Breast epithelium (tissue), 4 donors: ENCODE measurements around the gene TRAPPC5. TPM values are rescaled to one million over a fixed set of nuclear protein-coding genes. Genes with fewer than 3 reads are reported as not detected.

Source experiments
- DNase-seq, 2 donors: peaks; one replicate each; pipeline ENCODE4 v3.0.0-alpha.2; 2019; ENCODE audit warnings: low spot score in 2 of 2
- H3K27ac ChIP-seq, 2 donors: fragments of 200-600 bp; sonication (generic) in 1 of 2; one replicate each; pipeline ENCODE4 v1.5.1; 2016 to 2019; ENCODE audit warnings: mild to moderate bottlenecking in 1 of 2
- H3K27me3 ChIP-seq, 2 donors: fragments of 200-600 bp; sonication (generic) in 1 of 2; one replicate each; pipeline versions ENCODE4 v1.5.1 to v1.6.0; 2017 to 2019; ENCODE audit warnings: control low read depth in 1 of 2, mild to moderate bottlenecking in 1 of 2
- H3K36me3 ChIP-seq: fragments of 200-600 bp; one replicate; pipeline ENCODE4 v1.5.1; 2019
- H3K4me1 ChIP-seq, 2 donors: fragments of 200-600 bp; sonication (generic); one replicate each; pipeline ENCODE4 v1.5.1; 2016 to 2019; ENCODE audit warnings: control low read depth in 1 of 2
- H3K4me3 ChIP-seq, 3 donors: fragments of 200-600 bp; sonication (generic); 1 replicate in 2 of 3; 2 replicates in 1 of 3; pipeline ENCODE4 v1.5.1; 2016 to 2019; ENCODE audit warnings: mild to moderate bottlenecking in 3 of 3, moderate library complexity in 2 of 3
- H3K9me3 ChIP-seq, 2 donors: fragments of 200-600 bp; sonication (generic) in 1 of 2; one replicate each; pipeline ENCODE4 v1.5.1; 2016 to 2019; ENCODE audit warnings: control low read depth in 1 of 2
- CTCF ChIP-seq, 3 donors: fragments of 450-650 bp; IDR thresholded peaks; one replicate each; pipeline ENCODE4 v1.5.1; 2016 to 2017; ENCODE audit warnings: antibody characterized with exemption in 3 of 3, mild to moderate bottlenecking in 3 of 3, moderate library complexity in 3 of 3
- POLR2A ChIP-seq: fragments of 450-650 bp; IDR thresholded peaks from one replicate; pipeline ENCODE4 v1.6.1; 2016; ENCODE audit warnings: antibody characterized with exemption, mild to moderate bottlenecking, moderate library complexity
- POLR2AphosphoS5 ChIP-seq, 3 donors: sonication (generic); formaldehyde crosslinking; IDR thresholded peaks; one replicate each; pipeline ENCODE4 v1.6.1; 2017; ENCODE audit warnings: antibody characterized with exemption in 3 of 3
- intact Hi-C: fragments of 100-400 bp; cut with DNase I; formaldehyde crosslinking; loops from one replicate; pipeline ENCODE4 v1.15.1; 2023; ENCODE audit warnings: low total_unique reads
- total RNA-seq, 3 donors: library from RNA; depleted of rRNA; stranded (reverse); fragments of >200 nt; gene quantifications; one replicate each; pipeline ENCODE4 v1.1.0, GENCODE V29; 2016

The TRAPPC5 gene
- total RNA-seq, 3 donors from 2014 or later, result 34.7 to 84.0 (median 62.6) TPM

GRCh38 chr19:7638802-7639465, 41.7 kb upstream of the TRAPPC5 start:
- Histone ChIP-seq H3K27ac (no peak overlapping the region), H3K9me3 (no peaks in the 10 kb centered on the region), H3K27me3 (no peaks in the 10 kb centered on the region), H3K4me3 (no peak overlapping the region), H3K36me3 (no peaks in the 10 kb centered on the region), H3K4me1 (no peaks in the 10 kb centered on the region)
- TF ChIP-seq POLR2A (no peak), CTCF (IDR thresholded peaks at IDR 0.05) (no peak), POLR2AphosphoS5 (IDR thresholded peaks at IDR 0.05) (no peak)
- intact Hi-C loops, result no loop called here
- DNase-seq, result no peak

GRCh38 chr19:7639863-7640348, 40.7 kb upstream of the TRAPPC5 start:
- Histone ChIP-seq H3K27ac (no peak overlapping the region), H3K9me3 (no peaks in the 10 kb centered on the region), H3K4me1 (no peaks in the 10 kb centered on the region), H3K36me3 (no peaks in the 10 kb centered on the region), H3K4me3 (no peak overlapping the region), H3K27me3 (no peaks in the 10 kb centered on the region)
- no peak for TF ChIP-seq CTCF (IDR thresholded peaks at IDR 0.05)
- TF ChIP-seq POLR2A, result no peak
- TF ChIP-seq POLR2AphosphoS5 (IDR thresholded peaks at IDR 0.05), result no peak
- intact Hi-C loops, result no loop called here
- DNase-seq, result no peak

- no peak for DNase-seq
- intact Hi-C loops, result no loop called here
- Histone ChIP-seq H3K36me3 (no peaks in the 10 kb centered on the region), H3K4me1 (no peaks in the 10 kb centered on the region), H3K27ac (no peak overlapping the region), H3K27me3 (no peaks in the 10 kb centered on the region), H3K9me3 (no peaks in the 10 kb centered on the region), H3K4me3 (no peak overlapping the region)
- TF ChIP-seq POLR2AphosphoS5 (IDR thresholded peaks at IDR 0.05) (no peak), CTCF (IDR thresholded peaks at IDR 0.05) (no peak), POLR2A (no peak)
Observed at GRCh38 chr19:7640803-7641202, 39.8 kb upstream of the TRAPPC5 start.

GRCh38 chr19:7641290-7642276, 39.0 kb upstream of the TRAPPC5 start:
- Histone ChIP-seq H3K4me3 (no peak overlapping the region), H3K4me1 (no peaks in the 10 kb centered on the region), H3K9me3 (no peaks in the 10 kb centered on the region), H3K27me3 (no peaks in the 10 kb centered on the region), H3K27ac (no peak overlapping the region), H3K36me3 (no peaks in the 10 kb centered on the region)
- intact Hi-C loops, result no loop called here
- no peak for DNase-seq
- TF ChIP-seq POLR2AphosphoS5 (IDR thresholded peaks at IDR 0.05) (no peak), POLR2A (no peak), CTCF (IDR thresholded peaks at IDR 0.05) (no peak)
